SU-DHL-6 (cell line): ENCODE measurements around the gene PLA2G4A.
A peak's percentile ranks its signal among the peaks of the same experiment; 100 is the strongest.

ENCODE experiments used
- H2AFZ ChIP-seq: fragments of 200-600 bp; sonication (generic); 2 replicates; pipeline ENCODE4 v1.6.1; 2014; ENCODE audit warnings: low read depth, mild to moderate bottlenecking, moderate library complexity, mixed read lengths, antibody characterized with exemption, low read length; ENCODE audit not compliant: severe bottlenecking
- H3F3A ChIP-seq: fragments of 200-600 bp; shearing (Covaris generic); 2 replicates; pipeline ENCODE4 v1.6.0; 2016; ENCODE audit warnings: antibody characterized with exemption, mild to moderate bottlenecking; ENCODE audit not compliant: insufficient read depth
- H3K27ac ChIP-seq: fragments of 200-600 bp; sonication (generic); 2 replicates; pipeline ENCODE4 v1.5.1; 2016; ENCODE audit warnings: low read depth, mild to moderate bottlenecking, low read length, moderate library complexity, mixed read lengths
- H3K27me3 ChIP-seq: fragments of 200-600 bp; sonication (generic), shearing (Covaris generic); 2 replicates; pipeline ENCODE4 v1.6.0; 2014; ENCODE audit warnings: mild to moderate bottlenecking, low read length
- H3K36me3 ChIP-seq: fragments of 200-600 bp; sonication (generic); 2 replicates; pipeline ENCODE4 v1.6.1; 2014; ENCODE audit warnings: mild to moderate bottlenecking, low read length, mixed read lengths
- H3K4me2 ChIP-seq: fragments of 300-600, 200-600 bp; shearing (Covaris generic), sonication (generic); 2 replicates; pipeline ENCODE4 v1.6.0; 2014; ENCODE audit warnings: low read length, low read depth, mild to moderate bottlenecking; ENCODE audit not compliant: poor library complexity, severe bottlenecking
- H3K4me3 ChIP-seq: fragments of 200-600 bp; sonication (generic); 2 replicates; pipeline ENCODE4 v1.5.1; 2014; ENCODE audit warnings: antibody characterized with exemption, low read length, mild to moderate bottlenecking, mixed read lengths; ENCODE audit not compliant: insufficient read depth, poor library complexity, severe bottlenecking
- H3K79me2 ChIP-seq: fragments of 200-600 bp; sonication (generic); 2 replicates; pipeline ENCODE4 v1.6.1; 2014; ENCODE audit warnings: mild to moderate bottlenecking, low read length, moderate library complexity; ENCODE audit not compliant: insufficient read depth
- H3K9ac ChIP-seq: fragments of 200-600 bp; sonication (generic); 2 replicates; pipeline ENCODE4 v1.7.0; 2014; ENCODE audit warnings: mild to moderate bottlenecking, low read length
- H3K9me2 ChIP-seq: fragments of 200-600 bp; sonication (generic); replicated peaks from 2 replicates; pipeline ENCODE4 v1.6.1; 2014; ENCODE audit warnings: low read length; ENCODE audit not compliant: insufficient read depth
- H3K9me3 ChIP-seq: fragments of 200-600 bp; sonication (generic); 2 replicates; pipeline ENCODE4 v1.6.1; 2014; ENCODE audit warnings: low read length, mixed read lengths; ENCODE audit not compliant: insufficient read depth
- H4K20me1 ChIP-seq: fragments of 200-600 bp; sonication (generic); 2 replicates; pipeline ENCODE4 v1.6.1; 2014; ENCODE audit warnings: low read depth, mild to moderate bottlenecking, antibody characterized with exemption, low read length, moderate library complexity, mixed read lengths
- EZH2phosphoT487 ChIP-seq: fragments of 200-600 bp; sonication (generic), shearing (Covaris generic); conservative IDR thresholded peaks from 2 replicates; pipeline ENCODE4 v1.6.1; 2018; ENCODE audit warnings: mild to moderate bottlenecking, antibody characterized with exemption, low read length, moderate library complexity, mixed read lengths
- TF ChIP-seq, protein P1 (sequence below): fragments of 200-600 bp; sonication (generic); IDR thresholded peaks from one replicate; pipeline ENCODE4 v1.5.1; 2017; ENCODE audit warnings: antibody characterized with exemption, mild to moderate bottlenecking, low read length, moderate library complexity; ENCODE audit not compliant: insufficient read depth, poor library complexity, severe bottlenecking

PLA2G4A gene

DNA sequence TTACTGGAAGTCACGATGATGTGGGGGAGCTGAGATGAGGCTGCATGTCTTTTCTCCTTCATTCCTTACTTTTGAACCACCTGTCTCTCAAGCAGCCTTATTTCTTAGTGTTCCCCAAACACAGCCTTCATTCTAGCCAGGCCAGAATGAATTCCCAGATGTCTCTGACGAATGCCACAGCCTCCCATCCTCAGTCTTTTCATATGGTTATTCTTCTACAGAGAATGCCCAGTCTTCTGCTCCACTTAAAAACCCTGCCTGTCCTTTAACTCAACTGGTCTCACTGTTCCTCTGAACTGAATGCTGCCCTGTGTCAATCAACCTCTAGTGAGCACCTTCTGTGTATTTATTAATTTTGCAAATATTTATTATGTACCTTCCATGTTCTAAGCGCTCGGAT lies 156.2 kb downstream of the PLA2G4A start:
- TF ChIP-seq, protein P1, sequence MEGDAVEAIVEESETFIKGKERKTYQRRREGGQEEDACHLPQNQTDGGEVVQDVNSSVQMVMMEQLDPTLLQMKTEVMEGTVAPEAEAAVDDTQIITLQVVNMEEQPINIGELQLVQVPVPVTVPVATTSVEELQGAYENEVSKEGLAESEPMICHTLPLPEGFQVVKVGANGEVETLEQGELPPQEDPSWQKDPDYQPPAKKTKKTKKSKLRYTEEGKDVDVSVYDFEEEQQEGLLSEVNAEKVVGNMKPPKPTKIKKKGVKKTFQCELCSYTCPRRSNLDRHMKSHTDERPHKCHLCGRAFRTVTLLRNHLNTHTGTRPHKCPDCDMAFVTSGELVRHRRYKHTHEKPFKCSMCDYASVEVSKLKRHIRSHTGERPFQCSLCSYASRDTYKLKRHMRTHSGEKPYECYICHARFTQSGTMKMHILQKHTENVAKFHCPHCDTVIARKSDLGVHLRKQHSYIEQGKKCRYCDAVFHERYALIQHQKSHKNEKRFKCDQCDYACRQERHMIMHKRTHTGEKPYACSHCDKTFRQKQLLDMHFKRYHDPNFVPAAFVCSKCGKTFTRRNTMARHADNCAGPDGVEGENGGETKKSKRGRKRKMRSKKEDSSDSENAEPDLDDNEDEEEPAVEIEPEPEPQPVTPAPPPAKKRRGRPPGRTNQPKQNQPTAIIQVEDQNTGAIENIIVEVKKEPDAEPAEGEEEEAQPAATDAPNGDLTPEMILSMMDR: no peak
- TF ChIP-seq EZH2phosphoT487: no peak
- Histone ChIP-seq H3K4me2 (no peak overlapping the region), H4K20me1 (no peaks in the 10 kb centered on the region), H3K9me2 (no peaks in the 10 kb centered on the region), H3K9me3 (no peaks in the 10 kb centered on the region), H3F3A (no peaks in the 10 kb centered on the region), H3K27me3 (no peaks in the 10 kb centered on the region), H3K79me2 (no peaks in the 10 kb centered on the region), H3K36me3 (no peaks in the 10 kb centered on the region), H3K9ac (no peak overlapping the region), H3K27ac (no peak overlapping the region), H2AFZ (no peak overlapping the region), H3K4me3 (no peak overlapping the region)

DNA sequence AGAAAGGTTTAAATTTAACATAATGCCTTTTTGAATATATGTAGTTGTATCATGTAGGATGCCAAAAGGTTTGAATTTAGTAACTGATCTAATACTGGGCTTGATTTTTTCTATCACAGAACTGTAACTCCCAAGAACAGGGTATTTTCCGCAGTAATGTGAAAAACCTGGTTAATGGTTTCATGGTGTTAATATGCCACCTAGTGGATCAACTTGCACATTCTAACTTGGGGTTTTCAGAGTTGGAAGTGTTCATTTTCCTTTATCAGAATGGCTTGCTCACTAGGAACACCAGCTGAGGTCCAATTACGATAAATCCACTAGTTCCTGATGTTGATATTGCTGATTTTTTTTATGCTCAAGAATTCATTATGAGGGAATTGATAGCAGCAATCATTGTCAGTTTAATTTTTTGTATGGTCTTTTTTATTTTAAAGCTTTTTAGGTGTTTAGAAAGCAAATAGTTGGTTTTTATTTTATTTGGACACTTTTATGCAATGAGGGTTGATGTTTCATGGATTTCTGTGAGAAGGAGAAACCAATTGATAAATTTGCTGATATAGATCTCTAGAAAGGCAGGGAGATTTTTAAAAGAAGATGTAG lies 157.2 kb downstream of the PLA2G4A start:
- no peaks in the 10 kb centered on the region for H3F3A ChIP-seq
- TF ChIP-seq, protein P1: peak; percentile 30
- no peak for TF ChIP-seq EZH2phosphoT487
- H3K9ac ChIP-seq: no peak overlapping the region
- H3K36me3 ChIP-seq: no peaks in the 10 kb centered on the region
- no peaks in the 10 kb centered on the region for H3K79me2 ChIP-seq
- no peak overlapping the region for H3K4me3 ChIP-seq
- no peak overlapping the region for H2AFZ ChIP-seq
- H3K9me2 ChIP-seq: no peaks in the 10 kb centered on the region
- H3K27ac ChIP-seq: no peak overlapping the region
- no peaks in the 10 kb centered on the region for H3K27me3 ChIP-seq
- no peaks in the 10 kb centered on the region for H4K20me1 ChIP-seq
- H3K4me2 ChIP-seq: no peak overlapping the region
- no peaks in the 10 kb centered on the region for H3K9me3 ChIP-seq

DNA sequence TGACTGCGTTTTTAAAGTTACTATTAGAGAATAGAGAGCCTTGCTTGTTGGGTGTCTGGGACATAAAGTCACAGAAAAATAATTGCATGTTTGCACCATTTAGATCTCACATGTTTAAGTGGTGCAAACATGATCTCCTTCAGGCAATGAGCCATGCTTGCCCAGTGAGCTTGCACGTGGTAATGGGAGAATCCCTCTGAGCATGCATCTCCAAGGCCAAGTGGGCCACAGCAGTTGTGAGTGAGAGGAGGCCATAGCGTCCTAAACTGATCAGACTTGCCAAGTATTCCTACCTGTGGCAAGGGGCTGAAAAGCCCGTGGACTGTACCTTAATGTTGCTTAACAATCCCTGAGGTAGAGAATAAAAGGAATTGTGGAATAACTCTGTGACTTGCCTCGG lies 158.3 kb downstream of the PLA2G4A start:
- no peaks in the 10 kb centered on the region for H3K9me2 ChIP-seq
- TF ChIP-seq, protein P1: no peak
- no peak for TF ChIP-seq EZH2phosphoT487
- H3K36me3 ChIP-seq: no peaks in the 10 kb centered on the region
- no peak overlapping the region for H2AFZ ChIP-seq
- no peaks in the 10 kb centered on the region for H3K79me2 ChIP-seq
- H3K27me3 ChIP-seq: no peaks in the 10 kb centered on the region
- no peaks in the 10 kb centered on the region for H3K9me3 ChIP-seq
- no peak overlapping the region for H3K9ac ChIP-seq
- H3K27ac ChIP-seq: no peak overlapping the region
- H3F3A ChIP-seq: no peaks in the 10 kb centered on the region
- no peak overlapping the region for H3K4me2 ChIP-seq
- H4K20me1 ChIP-seq: no peaks in the 10 kb centered on the region
- no peak overlapping the region for H3K4me3 ChIP-seq
